Limb (tissue), 2 donors: Measurements from ENCODE around the gene CEACAM6.
A peak's percentile ranks its signal among the peaks of the same experiment; 100 is the strongest.
"Not testable (repeated sequence)": the region's sequence is repeated elsewhere in the genome, so short reads cannot be mapped to it uniquely, and the experiment has no call there.

Experiments
- DNase-seq, 2 donors: peaks; one replicate each; pipeline ENCODE4 v3.0.0-alpha.2; 2016; ENCODE audit errors: extremely low spot score in 2 of 2

Gene CEACAM6

GRCh38 chr19:41755328-41755913, at the start of gene CEACAM6:
CEACAM6 (plus strand) TSS chr19:41755530; CDS start chr19:41755639, 109 bp downstream.
- DNase-seq, result no peak

GRCh38 chr19:41706741-41707501, 48.4 kb upstream of the CEACAM6 start:
- DNase-seq, result peak in 1 of 2 donors; percentile 33

- DNase-seq, result no peak
These were observed 47.9 kb upstream of the CEACAM6 start for GRCh38 chr19:41707502-41707812.

- no peak for DNase-seq
These were observed 47.4 kb upstream of the CEACAM6 start for GRCh38 chr19:41707871-41708371.

GRCh38 chr19:41708481-41708880, 46.8 kb upstream of the CEACAM6 start, which contains the start of gene CEACAM5:
CEACAM5 (plus strand) TSS chr19:41708626; CDS start chr19:41708732, 106 bp downstream.
- DNase-seq, result no peak

- not testable (repeated sequence) for DNase-seq
These were observed 45.8 kb upstream of the CEACAM6 start for GRCh38 chr19:41709516-41709915.

- no peak for DNase-seq
These were observed 45.2 kb upstream of the CEACAM6 start for GRCh38 chr19:41709951-41710645.

- no peak for DNase-seq
These were observed 43.7 kb upstream of the CEACAM6 start for GRCh38 chr19:41711376-41712261.

- no peak for DNase-seq
These were observed 40.7 kb upstream of the CEACAM6 start for GRCh38 chr19:41714598-41714997.

GRCh38 chr19:41718761-41719160, 36.6 kb upstream of the CEACAM6 start:
- DNase-seq, result no peak

- no peak for DNase-seq
These were observed 35.2 kb upstream of the CEACAM6 start for GRCh38 chr19:41720103-41720502.

GRCh38 chr19:41726493-41726892, 28.8 kb upstream of the CEACAM6 start:
- no peak for DNase-seq

- no peak for DNase-seq
These were observed 21.2 kb upstream of the CEACAM6 start for GRCh38 chr19:41734156-41734555.

- DNase-seq, result no peak
These were observed 20.7 kb upstream of the CEACAM6 start for GRCh38 chr19:41734585-41734984.

GRCh38 chr19:41735071-41735600, 20.2 kb upstream of the CEACAM6 start:
- DNase-seq, result no peak

- DNase-seq, result no peak
These were observed 16.0 kb upstream of the CEACAM6 start for GRCh38 chr19:41739361-41739760.

- no peak for DNase-seq
These were observed 14.7 kb upstream of the CEACAM6 start for GRCh38 chr19:41740415-41741243.

GRCh38 chr19:41741244-41741554, 14.1 kb upstream of the CEACAM6 start:
- DNase-seq, result no peak

GRCh38 chr19:41744850-41745249, 10.5 kb upstream of the CEACAM6 start:
- no peak for DNase-seq

- no peak for DNase-seq
These were observed 9.6 kb upstream of the CEACAM6 start for GRCh38 chr19:41745756-41746155.
